Measurements from ENCODE around the gene SLAMF7.
"Not testable (repeated sequence)": the region's sequence is repeated elsewhere in the genome, so short reads cannot be mapped to it uniquely, and the experiment has no call there.

The SLAMF7 gene

DNA sequence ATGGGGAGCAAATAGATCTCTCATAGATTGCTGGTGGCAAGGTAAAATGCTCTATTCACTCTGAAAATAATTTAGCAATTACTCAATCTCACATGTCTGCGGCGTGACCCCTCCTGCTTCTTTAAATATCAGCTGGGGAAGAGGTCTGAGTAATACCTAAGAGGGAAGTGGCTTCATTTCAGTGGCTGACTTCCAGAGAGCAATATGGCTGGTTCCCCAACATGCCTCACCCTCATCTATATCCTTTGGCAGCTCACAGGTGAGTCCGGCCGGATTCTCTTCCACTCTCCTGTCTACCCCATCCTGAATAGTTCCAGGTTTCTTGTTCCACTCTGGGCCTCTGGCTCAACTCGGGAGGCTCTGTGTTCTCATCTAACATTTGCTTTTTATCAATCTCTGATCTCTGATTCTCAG lies at the start of gene SLAMF7:
TSS of gene SLAMF7 (plus strand) at position 150 of the 414 bp plus-strand sequence. CDS start at position 205, 55 bp downstream.
- no peak for FAIRE-seq

DNA sequence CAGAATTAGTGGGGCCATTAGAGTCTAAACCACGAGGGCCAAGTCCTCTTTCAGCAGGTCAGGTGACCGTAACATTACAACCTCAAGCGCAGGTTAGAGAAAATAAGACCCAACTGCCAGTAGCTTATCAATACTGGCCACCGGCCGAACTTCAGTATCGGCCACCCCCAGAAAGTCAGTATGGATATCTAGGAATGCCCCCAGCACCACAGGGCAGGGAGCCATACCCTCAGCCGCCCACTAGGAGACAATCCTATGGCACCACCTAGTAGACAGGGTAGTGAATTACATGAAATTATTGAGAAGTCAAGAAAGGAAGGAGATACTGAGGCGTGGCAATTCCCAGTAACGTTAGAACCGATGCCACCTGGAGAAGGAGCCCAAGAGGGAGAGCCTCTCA lies 46.7 kb upstream of the SLAMF7 start:
- FAIRE-seq, result not testable (repeated sequence)

DNA sequence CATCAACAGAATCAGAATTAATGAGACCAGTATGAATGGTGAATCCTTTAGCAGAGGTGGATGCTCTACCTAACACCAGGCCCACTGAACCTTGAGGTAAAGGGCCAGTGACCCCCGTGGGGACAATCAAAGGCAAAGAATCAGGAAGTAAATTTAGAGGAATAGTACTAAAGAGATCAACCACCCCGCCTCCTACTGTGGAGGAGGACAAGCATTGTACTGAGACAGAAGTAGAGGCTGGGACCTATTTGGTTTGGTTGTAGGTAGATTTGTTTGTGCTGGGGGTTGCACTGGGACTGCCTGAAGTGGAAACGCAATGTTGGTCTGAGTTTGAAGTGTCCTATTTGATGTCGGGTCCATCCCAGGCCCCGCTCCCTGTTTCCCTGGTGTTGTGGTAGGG lies 36.9 kb upstream of the SLAMF7 start:
- no peak for FAIRE-seq

- no peak for FAIRE-seq
Measured at GRCh38 chr1:160704250-160704649, 34.8 kb upstream of the SLAMF7 start.

- not testable (repeated sequence) for FAIRE-seq
Measured at GRCh38 chr1:160705212-160705621, 33.8 kb upstream of the SLAMF7 start.

DNA sequence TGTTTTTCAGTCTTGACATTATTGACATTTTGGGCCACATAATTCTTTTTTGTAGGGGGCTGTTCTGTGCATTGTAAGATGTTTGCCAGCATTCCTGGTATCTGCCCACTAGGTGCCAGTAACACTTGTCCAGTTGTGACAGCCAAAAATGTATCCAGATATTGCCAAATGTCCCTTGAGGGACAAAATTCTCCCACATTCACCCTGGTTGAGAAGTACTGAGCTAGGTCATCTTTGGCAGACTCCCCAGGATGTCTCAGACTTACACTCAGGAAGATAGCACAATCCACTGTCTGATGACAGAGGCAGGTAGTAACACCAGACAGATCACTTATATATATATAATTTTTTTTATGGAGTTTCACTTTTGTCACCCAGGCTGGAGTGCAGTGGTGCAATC lies 33.3 kb upstream of the SLAMF7 start:
- no peak for FAIRE-seq

- FAIRE-seq, result no peak
Measured at GRCh38 chr1:160706526-160707235, 32.4 kb upstream of the SLAMF7 start.

- FAIRE-seq, result no peak
Measured at GRCh38 chr1:160707236-160708064, 31.6 kb upstream of the SLAMF7 start.

- no peak for FAIRE-seq
Measured at GRCh38 chr1:160708118-160708517, 30.9 kb upstream of the SLAMF7 start.

GRCh38 chr1:160708801-160709200 lies 30.2 kb upstream of the SLAMF7 start:
- no peak for FAIRE-seq

GRCh38 chr1:160709715-160710114 lies 29.3 kb upstream of the SLAMF7 start:
- FAIRE-seq, result no peak

DNA sequence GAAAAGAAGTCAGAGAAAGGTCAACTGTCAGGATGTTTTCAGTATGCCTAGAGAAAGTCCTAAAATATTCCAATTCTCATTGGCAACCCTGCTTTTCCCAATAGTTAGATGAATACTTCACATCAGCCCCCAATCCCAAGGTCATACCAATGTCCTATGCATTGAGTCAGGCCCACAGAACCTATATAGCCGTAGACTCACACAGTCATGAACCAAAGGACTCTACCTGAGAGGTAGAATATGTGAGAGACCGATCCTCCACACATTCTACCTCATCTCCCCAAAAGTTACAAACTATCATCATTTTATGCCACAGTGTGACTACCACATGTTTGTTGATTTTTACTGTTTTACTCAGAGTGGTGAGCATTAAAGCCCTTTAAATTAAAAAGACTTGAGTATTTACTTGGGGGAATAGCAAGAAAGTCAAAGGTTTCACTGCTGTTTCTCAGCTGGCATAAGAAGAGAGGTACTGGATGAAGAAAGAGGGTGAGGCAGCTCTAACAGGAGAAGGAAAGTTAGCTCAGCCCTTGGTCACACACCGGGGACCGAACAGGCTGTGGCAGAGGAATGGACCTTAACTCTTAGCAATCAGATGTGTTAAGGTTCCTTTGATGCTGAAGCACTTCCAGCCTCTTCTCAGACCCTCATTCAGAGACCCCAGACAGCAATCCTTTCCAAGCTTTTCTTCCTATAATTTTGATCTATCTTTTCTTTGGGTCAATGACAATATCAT lies 28.4 kb upstream of the SLAMF7 start:
- FAIRE-seq, result no peak

GRCh38 chr1:160711276-160711601 lies 27.8 kb upstream of the SLAMF7 start:
- FAIRE-seq, result no peak

DNA sequence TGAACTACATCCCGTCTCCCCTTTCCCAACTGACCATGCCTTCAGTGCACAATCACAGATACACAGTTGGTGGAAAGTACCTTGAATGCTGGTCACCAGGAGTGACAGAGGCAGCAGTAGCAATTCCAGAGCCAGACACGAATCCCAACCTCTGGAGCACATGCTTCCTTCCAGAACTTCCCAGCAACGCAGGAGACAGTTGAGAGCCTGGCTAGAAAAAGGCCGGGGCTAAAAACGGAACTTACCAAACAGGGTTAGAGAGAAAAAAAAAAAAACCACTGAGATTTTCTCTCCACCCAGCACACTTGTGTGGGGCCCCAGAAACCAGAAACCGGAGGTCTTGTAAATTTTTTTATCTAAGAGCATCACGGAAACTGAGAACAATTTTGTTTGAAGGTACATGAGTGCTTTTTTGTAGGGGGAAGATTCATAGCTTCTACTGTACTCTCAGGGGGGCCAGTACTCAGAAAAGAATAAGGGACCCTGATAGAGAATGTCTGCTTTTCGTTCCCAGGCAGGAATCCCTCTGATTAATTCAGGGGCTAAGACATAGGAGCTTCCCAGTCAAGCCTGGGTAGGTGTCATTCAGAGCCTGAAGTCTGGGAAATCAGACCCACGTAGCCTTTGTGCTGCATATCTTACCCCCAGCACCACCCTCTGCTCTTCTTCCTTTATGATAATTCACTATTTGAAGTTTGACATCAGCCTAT lies 27.3 kb upstream of the SLAMF7 start, which contains the start of gene CD48:
TSS of gene CD48 (minus strand) at position 221 of the 710 bp plus-strand sequence. CDS start at position 162, 59 bp downstream.
- FAIRE-seq, result no peak

GRCh38 chr1:160712525-160713080 lies 26.4 kb upstream of the SLAMF7 start:
- not testable (repeated sequence) for FAIRE-seq

DNA sequence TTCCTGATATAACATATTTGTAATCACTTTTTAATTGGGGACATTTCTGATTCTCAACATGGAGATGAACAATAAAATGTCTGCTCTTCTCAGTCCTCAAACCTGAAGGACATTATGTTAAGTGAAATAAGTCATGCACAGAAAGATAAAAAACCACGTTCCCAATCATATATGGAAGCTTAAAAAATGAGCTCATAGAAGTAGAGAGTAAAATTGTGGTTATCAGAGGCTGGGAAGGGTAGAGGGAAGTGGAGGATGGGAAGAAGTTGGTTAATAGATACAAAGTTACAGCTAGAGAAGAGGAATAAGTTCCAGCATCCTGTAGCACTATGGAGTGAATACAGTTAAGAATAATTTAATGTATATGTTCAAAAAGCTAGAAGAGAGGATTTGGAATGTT lies 25.9 kb upstream of the SLAMF7 start:
- FAIRE-seq, result no peak

- FAIRE-seq, result not testable (repeated sequence)
Measured at GRCh38 chr1:160714034-160714648, 24.9 kb upstream of the SLAMF7 start.

DNA sequence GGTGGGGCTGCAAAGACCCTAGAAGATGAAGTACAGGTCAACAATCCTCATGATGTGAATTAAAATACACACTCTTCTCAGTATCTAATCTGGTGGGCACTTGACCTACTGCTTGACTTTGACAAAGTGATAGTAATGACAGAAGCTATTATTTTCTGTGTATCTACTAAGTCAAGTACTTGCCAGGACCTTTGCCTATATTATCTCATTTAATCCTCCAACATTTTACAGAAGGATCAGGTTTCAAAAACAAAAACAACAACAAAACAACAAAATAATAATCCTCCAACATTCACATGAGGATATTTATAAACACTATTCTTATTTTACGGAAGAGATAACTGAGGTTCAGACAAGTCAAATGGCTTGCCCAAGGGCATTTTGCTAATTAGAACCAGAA lies 23.0 kb upstream of the SLAMF7 start:
- FAIRE-seq, result no peak

- no peak for FAIRE-seq
Measured at GRCh38 chr1:160717306-160717705, 21.7 kb upstream of the SLAMF7 start.

- no peak for FAIRE-seq
Measured at GRCh38 chr1:160718210-160718609, 20.8 kb upstream of the SLAMF7 start.

GRCh38 chr1:160720356-160721085 lies 18.5 kb upstream of the SLAMF7 start:
- no peak for FAIRE-seq

Data from colon (tissue), 2 donors.